Cardiac fibroblast (primary cell): Measurements from ENCODE around the gene RAB40B.
"Not testable (repeated sequence)": the region's sequence is repeated elsewhere in the genome, so short reads cannot be mapped to it uniquely, and the experiment has no call there.

Experiments used
- DNase-seq, 2 donors: peaks; one replicate each; pipeline versions ENCODE4 v3.0.0 to v3.0.0-alpha.2; 2010; ENCODE audit warnings: low read depth in 2 of 2
- H3K4me3 ChIP-seq, 2 donors: replicated peaks in 1 of 2; 1 replicate in 1 of 2; 2 replicates in 1 of 2; pipeline ENCODE4 v1.5.1; 2011; ENCODE audit warnings: low read depth in 2 of 2, low read length in 2 of 2, mild to moderate bottlenecking in 2 of 2, moderate library complexity in 1 of 2
- CTCF ChIP-seq: IDR thresholded peaks from one replicate; pipeline ENCODE4 v1.5.1; 2011; ENCODE audit warnings: low read depth, mild to moderate bottlenecking, low read length, inconsistent platforms

RAB40B gene

DNA sequence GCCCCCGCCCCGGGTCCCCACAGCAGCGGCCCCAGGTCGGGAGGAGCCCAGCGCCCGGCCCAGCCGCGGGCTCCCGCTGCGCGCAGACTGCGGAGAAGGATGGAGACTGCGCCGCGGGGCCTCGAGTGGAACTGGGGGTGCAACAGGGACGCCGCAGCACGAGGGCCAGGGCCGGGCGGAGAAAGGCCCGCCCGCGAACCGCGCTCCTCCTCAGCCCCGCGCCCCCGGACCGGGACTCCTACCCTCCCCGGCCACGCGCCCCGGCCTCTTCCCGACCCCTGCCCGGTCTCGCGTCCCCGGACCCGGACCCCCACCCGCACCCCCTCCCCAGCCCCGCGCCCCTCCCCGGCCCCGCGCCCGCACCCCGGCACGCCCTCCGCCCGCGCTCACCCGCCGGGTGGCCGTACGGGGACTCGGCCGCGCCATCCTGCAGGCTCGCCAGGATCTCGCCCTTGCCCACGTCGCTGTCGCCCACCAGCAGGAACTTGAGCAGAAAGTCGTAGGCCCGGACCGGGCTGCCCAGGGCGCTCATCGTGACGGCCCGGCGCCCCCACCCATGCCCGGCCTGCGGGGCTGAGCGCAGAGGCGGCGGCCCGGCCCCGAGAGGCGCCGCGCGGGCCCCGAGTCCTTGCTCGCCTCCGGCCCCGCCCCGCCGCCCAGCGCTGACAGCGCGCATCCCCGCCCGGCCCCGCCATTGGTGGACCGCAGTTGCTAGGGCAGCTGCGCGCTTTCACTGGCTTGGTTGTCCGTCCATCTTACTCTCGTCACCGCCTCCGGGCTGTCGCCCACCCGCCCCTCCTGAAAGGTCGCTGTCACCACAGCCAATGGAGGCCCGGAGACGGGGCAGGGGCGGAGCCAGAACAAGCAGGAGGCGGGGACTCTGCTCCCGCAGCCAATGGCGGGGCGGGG, at the start of gene RAB40B:
Gene RAB40B (minus strand): TSS at position 634 of the 909 bp plus-strand sequence. CDS start 102 bp downstream, at position 532.
- peak; percentile 99 for DNase-seq
- peak within 1 kb of the TSS; percentile 62 to 70 for H3K4me3 ChIP-seq
- TF ChIP-seq CTCF, result no peak

GRCh38 chr17:82745524-82745923, 47.0 kb upstream of the RAB40B start:
- TF ChIP-seq CTCF, result no peak
- no peak for DNase-seq

DNA sequence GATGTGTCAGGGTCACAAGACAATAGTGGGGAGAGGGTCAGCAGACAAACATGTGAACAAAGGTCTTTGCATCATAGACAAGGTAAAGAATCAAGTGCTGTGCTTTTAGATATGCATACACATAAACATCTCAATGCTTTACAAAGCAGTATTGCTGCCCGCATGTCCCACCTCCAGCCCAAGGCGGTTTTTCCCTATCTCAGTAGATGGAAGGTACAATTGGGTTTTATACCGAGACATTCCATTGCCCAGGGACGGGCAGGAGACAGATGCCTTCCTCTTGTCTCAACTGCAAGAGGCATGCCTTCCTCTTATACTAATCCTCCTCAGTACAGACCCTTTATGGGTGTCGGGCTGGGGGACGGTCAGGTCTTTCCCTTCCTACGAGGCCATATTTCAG, 46.2 kb upstream of the RAB40B start:
- DNase-seq, H3K4me3 ChIP-seq: not testable (repeated sequence)

More at GRCh38 chr17:82745524-82745923, 47.0 kb upstream of the RAB40B start:
- H3K4me3 ChIP-seq, result no peak overlapping the region

GRCh38 chr17:82743344-82744219, 45.1 kb upstream of the RAB40B start:
- TF ChIP-seq CTCF, result no peak
- no peak overlapping the region for H3K4me3 ChIP-seq
- no peak for DNase-seq

DNA sequence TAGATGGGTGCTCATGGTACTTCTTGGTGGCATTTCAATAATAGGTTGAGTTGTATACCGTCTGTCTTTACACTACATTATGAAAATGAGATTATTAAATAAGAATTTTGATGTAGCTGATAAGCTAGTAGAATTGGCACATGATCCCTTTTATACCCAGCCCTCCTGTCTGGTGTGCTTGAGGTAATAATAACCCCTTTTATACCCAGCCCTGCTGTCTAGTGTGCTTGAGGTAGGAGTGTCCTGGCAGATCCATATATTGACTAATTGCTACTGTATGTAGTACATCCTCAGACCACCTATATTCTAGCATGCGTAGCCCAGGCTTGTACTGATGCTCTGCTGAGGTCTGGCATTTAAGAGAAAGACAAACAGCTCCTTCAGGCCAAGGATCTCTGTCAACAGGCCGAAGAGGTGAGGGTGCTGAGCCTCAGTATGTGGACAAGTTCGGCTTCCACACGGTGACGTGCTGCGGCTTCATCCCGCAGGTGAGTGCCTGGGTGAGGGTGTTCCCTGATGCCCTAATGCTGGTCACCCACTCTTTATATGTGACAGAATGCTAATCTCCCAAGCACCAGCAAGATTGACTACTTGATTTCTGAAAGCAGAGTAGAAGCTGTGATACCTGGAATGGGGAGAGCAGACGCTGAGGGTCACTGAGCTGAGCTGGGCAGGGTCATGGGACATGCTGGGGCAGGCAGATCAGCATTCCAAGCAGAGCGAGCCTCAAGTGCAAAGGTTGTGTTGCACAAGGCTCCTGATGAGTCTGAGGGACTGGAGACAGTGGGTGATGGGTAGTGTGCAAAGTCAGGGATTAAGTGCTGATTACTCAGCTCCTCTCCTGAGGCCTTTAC, 42.6 kb upstream of the RAB40B start:
- DNase-seq, result peak in 1 of 2 donors; percentile 23
- no peak for TF ChIP-seq CTCF
- H3K4me3 ChIP-seq, result no peak overlapping the region

DNA sequence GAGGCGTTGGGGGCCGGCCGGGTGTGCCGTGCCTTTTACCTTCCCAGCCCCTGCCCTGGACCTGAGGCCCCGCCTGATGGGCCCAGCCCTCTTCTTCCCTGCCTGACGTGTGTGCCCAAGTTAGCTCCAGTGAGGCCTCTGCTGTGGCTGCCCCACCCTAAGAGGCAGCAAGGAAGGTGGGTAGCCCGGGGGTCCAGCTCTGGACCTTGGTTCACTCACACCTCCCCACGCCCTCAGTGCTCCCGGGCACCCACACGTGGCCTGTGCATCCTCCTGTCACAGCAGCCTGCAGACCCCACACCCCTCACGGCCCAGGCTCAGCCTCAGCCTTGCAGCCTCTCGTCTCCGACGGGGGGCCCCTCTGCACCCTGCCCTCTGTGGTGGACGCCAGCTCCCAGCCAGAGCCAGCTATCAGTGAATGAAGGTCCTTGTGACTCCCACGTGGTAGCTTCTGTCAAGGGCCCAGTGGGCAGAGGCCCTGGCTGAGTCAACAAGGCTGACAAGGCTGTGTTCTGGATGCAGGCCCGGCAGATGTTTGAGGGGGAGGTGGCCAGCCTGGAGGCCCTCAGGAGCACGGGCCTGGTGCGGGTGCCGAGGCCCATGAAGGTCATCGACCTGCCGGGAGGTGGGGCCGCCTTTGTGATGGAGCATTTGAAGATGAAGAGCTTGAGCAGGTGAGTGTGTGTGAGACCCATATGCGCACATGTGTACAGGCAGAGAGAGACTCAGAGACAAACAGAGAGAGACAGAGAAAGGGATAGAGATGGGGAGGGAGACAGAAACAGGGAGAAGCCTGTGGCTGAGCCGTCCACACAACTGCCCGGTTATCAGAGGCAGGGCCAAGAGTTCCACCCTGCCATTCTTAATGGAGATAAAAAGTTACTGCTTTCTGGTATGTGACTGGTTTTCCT, 39.7 kb upstream of the RAB40B start:
- no peak overlapping the region for H3K4me3 ChIP-seq
- peak; percentile 27 to 66 for DNase-seq
- no peak for TF ChIP-seq CTCF
